MCF 10A (cell line): ENCODE measurements around the gene MRPL32. TPM values are rescaled to one million over a fixed set of nuclear protein-coding genes. Genes with fewer than 3 reads are reported as not detected.

Experiments
- BruUV-seq: library from RNA; stranded (reverse); fragments of 400-500 nt; replicated peaks from 2 replicates; lab custom pipeline; 2021; lab: Mats Ljungman, UMichigan
- CTCF ChIA-PET: fragments of 300-600 bp; sonication (Branson Sonifier 250); formaldehyde crosslinking; extraction: SDS; loops from one replicate; lab custom pipeline; 2021; ENCODE audit warnings: antibody characterized with exemption, inconsistent platforms; lab: Yijun Ruan, JAX
- POLR2A ChIA-PET: fragments of 300-600, 350-650 bp; sonication (Branson Sonifier 250); formaldehyde crosslinking; extraction: SDS; loops from one replicate; lab custom pipeline; 2020; ENCODE audit warnings: antibody characterized with exemption, inconsistent platforms; lab: Yijun Ruan, JAX
- DNase-seq: peaks from one replicate; pipeline ENCODE4 v3.0.0-alpha.2; 2018; ENCODE audit not compliant: unreplicated experiment
- H3K27ac Mint-ChIP-seq: one replicate; pipeline ENCODE4 v1.8.0; 2022; ENCODE audit warnings: mild to moderate bottlenecking, low read depth, mixed read lengths; ENCODE audit not compliant: unreplicated experiment
- H3K27me3 Mint-ChIP-seq: one replicate; pipeline ENCODE4 v1.8.0; 2022; ENCODE audit warnings: mixed read lengths; ENCODE audit not compliant: insufficient read depth, unreplicated experiment
- H3K36me3 Mint-ChIP-seq: one replicate; pipeline ENCODE4 v1.8.0; 2022; ENCODE audit warnings: mild to moderate bottlenecking, moderate library complexity, mixed read lengths; ENCODE audit not compliant: insufficient read depth, unreplicated experiment
- H3K4me1 Mint-ChIP-seq: one replicate; pipeline ENCODE4 v1.8.0; 2022; ENCODE audit warnings: mixed read lengths; ENCODE audit not compliant: insufficient read depth, unreplicated experiment
- H3K4me3 Mint-ChIP-seq: one replicate; pipeline ENCODE4 v1.8.0; 2022; ENCODE audit warnings: mild to moderate bottlenecking, moderate library complexity, mixed read lengths; ENCODE audit not compliant: unreplicated experiment
- H3K9me3 Mint-ChIP-seq: one replicate; pipeline ENCODE4 v1.8.0; 2022; ENCODE audit warnings: mixed read lengths; ENCODE audit not compliant: unreplicated experiment
- CTCF ChIP-seq: fragments of 200-600 bp; IDR thresholded peaks from one replicate; pipeline ENCODE4 v1.8.0; 2022; ENCODE audit warnings: antibody characterized with exemption, mild to moderate bottlenecking; ENCODE audit not compliant: unreplicated experiment
- intact Hi-C: fragments of 100-400 bp; cut with micrococcal nuclease; formaldehyde crosslinking; loops from 2 replicates; pipeline ENCODE4 v1.14.1; 2022
- total RNA-seq: library from RNA; stranded (reverse); gene quantifications from 2 replicates; pipeline ENCODE4 v1.2.3, GENCODE V29; 2022

MRPL32 gene
- total RNA-seq, 1 experiment from 2014 or later, result 82.0 TPM

DNA sequence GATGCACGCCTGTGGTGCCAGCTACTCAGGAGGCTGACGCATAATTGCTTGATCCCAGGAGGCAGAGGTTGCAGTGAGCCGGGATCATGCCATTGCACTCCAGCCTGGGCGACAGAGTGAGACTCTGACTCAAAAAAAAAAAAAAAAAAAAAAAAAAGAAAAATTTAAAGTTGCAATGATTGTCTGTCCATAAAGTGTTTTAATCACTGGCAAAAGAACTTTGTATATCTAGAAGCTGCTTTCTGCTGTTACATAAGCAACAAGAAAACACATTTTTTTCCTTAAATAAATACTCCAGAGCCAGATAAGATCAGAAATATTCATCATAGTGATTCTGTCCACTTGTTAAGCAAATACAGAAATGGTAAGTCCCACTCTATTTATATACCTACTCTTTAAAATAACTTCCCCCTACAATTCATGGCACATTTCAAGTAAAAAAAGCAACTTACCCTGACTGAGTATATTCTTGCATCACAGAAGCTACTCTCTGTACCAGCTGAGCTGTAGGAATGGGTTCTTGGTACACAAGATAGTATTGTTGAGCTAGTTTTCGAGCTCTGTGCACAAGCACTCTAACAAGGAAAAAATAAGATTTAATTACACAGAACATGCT, 7.8 kb upstream of the MRPL32 start:
- no TSS peak for BruUV-seq
- intact Hi-C loops, result no loop called here
- DNase-seq, result no peak
- CTCF ChIA-PET, result interaction anchor here (0.6 to 1.4 kb wide), 9 partner anchors 8 to 1056 kb away, joined by 3 to 7 read pairs (median 4); partner anchors contain the start of genes C7orf25, MRPL32 and PSMA2
- Mint-ChIP-seq H3K27ac (no peak overlapping the region), H3K9me3 (no peaks in the 10 kb centered on the region), H3K27me3 (no peaks in the 10 kb centered on the region), H3K4me1 (peaks cover 31% of the 10 kb centered on the region), H3K4me3 (no peak overlapping the region), H3K36me3 (peaks cover 92% of the 10 kb centered on the region)
- TF ChIP-seq CTCF, result no peak
- POLR2A ChIA-PET, result interaction anchor here (0.6 to 13.5 kb wide), 6 partner anchors 6 to 484 kb away, joined by 3 to 200 read pairs (median 4); partner anchors contain the start of genes MRPL32 and PSMA2

DNA sequence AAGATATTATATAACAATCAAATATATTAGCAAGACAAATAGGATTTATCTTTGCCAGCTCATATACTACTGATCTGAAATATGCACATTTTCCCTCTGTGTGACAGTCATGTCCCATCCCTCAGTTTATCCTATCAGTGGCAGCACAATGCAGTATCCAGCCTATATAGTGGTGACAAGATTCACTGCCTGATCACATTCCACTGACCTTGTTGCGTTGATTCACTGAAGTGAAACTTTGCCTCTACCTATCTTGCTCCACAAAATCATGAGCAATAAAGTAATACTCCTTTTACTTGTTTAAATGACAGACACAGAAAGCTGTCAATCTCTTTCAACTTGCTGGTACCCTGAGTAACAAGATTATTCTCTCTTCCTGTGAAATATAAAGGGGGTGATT, 6.5 kb upstream of the MRPL32 start:
- Mint-ChIP-seq H3K27ac (peak overlapping the region; percentile 76), H3K27me3 (no peaks in the 10 kb centered on the region), H3K4me1 (peaks cover 38% of the 10 kb centered on the region), H3K36me3 (peaks cover 79% of the 10 kb centered on the region), H3K4me3 (no peak overlapping the region), H3K9me3 (no peaks in the 10 kb centered on the region)
- no peak for DNase-seq
- TF ChIP-seq CTCF, result no peak
- ChIA-PET CTCF (interaction anchor here (0.8 kb wide), 1 partner anchor 336 kb away, joined by 3 read pairs; no protein-coding TSS in a partner anchor), POLR2A (interaction anchor here (2.2 to 10.1 kb wide), 2 partner anchors 7 to 10 kb away, joined by 14 to 200 read pairs; partner anchors contain the start of gene C7orf25)
- no TSS peak for BruUV-seq
- intact Hi-C loops, result no loop called here

DNA sequence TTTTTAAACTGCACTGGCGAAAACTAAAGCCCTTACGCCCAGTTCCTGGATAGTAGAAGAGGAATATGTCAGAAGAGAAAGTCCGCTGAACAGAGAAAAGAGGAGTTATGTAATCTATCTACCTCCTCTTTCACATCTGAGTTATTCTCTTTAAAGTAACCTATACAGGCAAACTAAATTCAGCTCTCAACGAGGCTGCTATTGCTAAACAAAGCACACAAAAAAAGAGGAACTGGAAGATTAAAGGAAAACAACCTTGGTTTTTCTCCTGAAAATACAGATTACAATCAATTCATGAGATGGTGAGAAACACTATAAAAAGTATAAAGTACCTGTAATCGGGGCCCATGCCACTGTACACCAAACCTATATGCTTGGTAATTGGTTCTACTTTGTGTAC, 6.0 kb upstream of the MRPL32 start:
- no peak for TF ChIP-seq CTCF
- BruUV-seq, result no TSS peak
- Mint-ChIP-seq H3K4me3 (no peak overlapping the region), H3K36me3 (peaks cover 74% of the 10 kb centered on the region), H3K4me1 (peaks cover 38% of the 10 kb centered on the region), H3K27me3 (no peaks in the 10 kb centered on the region), H3K27ac (no peak overlapping the region), H3K9me3 (no peaks in the 10 kb centered on the region)
- CTCF ChIA-PET, result interaction anchor here (0.7 to 1.2 kb wide), 3 partner anchors 12 to 335 kb away, joined by 3 read pairs; no protein-coding TSS in a partner anchor
- no peak for DNase-seq
- POLR2A ChIA-PET, result interaction anchor here (10.1 kb wide), 1 partner anchor 8 kb away, joined by 200 read pairs; the partner anchor contains the start of gene C7orf25
- intact Hi-C loops, result no loop called here

DNA sequence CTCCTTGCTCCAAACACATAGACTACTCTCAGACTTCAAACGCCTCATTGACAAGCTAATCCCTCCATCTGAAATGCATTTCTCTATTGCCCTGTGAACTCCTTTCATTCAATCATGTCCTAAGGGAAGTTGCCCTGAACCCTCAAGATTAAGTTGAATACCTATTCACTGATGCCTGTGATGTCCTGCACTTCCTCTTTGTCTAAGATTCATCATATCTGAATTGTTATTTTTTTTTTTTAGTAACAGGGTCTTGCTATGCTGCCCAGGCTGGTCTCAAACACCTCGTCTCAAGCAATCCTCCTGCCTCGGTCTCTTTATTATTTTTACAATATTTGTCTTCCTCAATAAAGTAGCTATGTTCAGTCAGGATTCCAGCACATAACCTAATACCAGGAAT, 3.4 kb upstream of the MRPL32 start:
- DNase-seq, result no peak
- H3K27ac Mint-ChIP-seq, result peak overlapping the region; percentile 53
- peaks cover 48% of the 10 kb centered on the region for H3K36me3 Mint-ChIP-seq
- H3K4me1 Mint-ChIP-seq, result peaks cover 38% of the 10 kb centered on the region
- no peak overlapping the region for H3K4me3 Mint-ChIP-seq
- ChIA-PET POLR2A (interaction anchor here (0.7 to 10.1 kb wide), 5 partner anchors 11 to 1146 kb away, joined by 3 to 200 read pairs (median 4); partner anchors contain the start of genes C7orf25 and STK17A), CTCF (interaction anchor here (0.6 to 1.6 kb wide), 7 partner anchors 21 to 988 kb away, joined by 3 to 5 read pairs (median 4); partner anchors contain the start of gene STK17A)
- intact Hi-C loops, result no loop called here
- no TSS peak for BruUV-seq
- TF ChIP-seq CTCF, result no peak
- H3K9me3 Mint-ChIP-seq, result no peaks in the 10 kb centered on the region
- H3K27me3 Mint-ChIP-seq, result no peaks in the 10 kb centered on the region
